CD4-positive, alpha-beta T cell (primary cell): Measurements from ENCODE around the gene NRIP1. TPM values are rescaled to one million over a fixed set of nuclear protein-coding genes. Genes with fewer than 3 reads are reported as not detected.
"Not testable (repeated sequence)": the region's sequence is repeated elsewhere in the genome, so short reads cannot be mapped to it uniquely, and the experiment has no call there.

Source experiments
- ATAC-seq: fragments of 200-7000 bp; cut with Tn5 transposase; one replicate; pipeline ENCODE4 v1.10.0; 2022; ENCODE audit warnings: mild to moderate bottlenecking; ENCODE audit not compliant: poor library complexity
- CTCF ChIA-PET: fragments of 350-600 bp; sonication (Branson Sonifier 250); formaldehyde crosslinking; loops from one replicate; lab custom pipeline; 2021; ENCODE audit warnings: antibody characterized with exemption, inconsistent platforms; lab: Charles Lee
- POLR2A ChIA-PET: fragments of 350-600 bp; sonication (Branson Sonifier 250); formaldehyde crosslinking; loops from one replicate; lab custom pipeline; 2021; ENCODE audit warnings: antibody characterized with exemption, inconsistent platforms; lab: Charles Lee
- DNase-seq, 14 experiments: peaks; one replicate each; pipeline ENCODE4 v3.0.0-alpha.2; 2013 to 2020; ENCODE audit warnings: mixed read lengths in 2 of 14
- H3K27ac ChIP-seq, 2 donors: one replicate each; pipeline versions ENCODE4 v1.5.1 to v1.7.0; 2013; ENCODE audit warnings: low read length in 2 of 2, low read depth in 1 of 2, mild to moderate bottlenecking in 1 of 2
- H3K27me3 ChIP-seq, 2 experiments: 1 replicate in 1 of 2; 2 replicates in 1 of 2; pipeline versions ENCODE4 v1.6.1 to v1.7.0; 2013; ENCODE audit warnings: low read length in 2 of 2, control low read depth in 1 of 2, mild to moderate bottlenecking in 1 of 2, moderate library complexity in 1 of 2; ENCODE audit not compliant: insufficient read depth in 2 of 2, control insufficient read depth in 1 of 2
- H3K36me3 ChIP-seq: one replicate; pipeline ENCODE4 v1.6.1; 2013; ENCODE audit warnings: low read length, control low read depth; ENCODE audit not compliant: insufficient read depth
- H3K4me1 ChIP-seq: one replicate; pipeline ENCODE4 v1.6.1; 2013; ENCODE audit warnings: low read length, control low read depth; ENCODE audit not compliant: insufficient read depth
- H3K4me3 ChIP-seq: one replicate; pipeline ENCODE4 v1.5.1; 2013; ENCODE audit warnings: mild to moderate bottlenecking, low read length, moderate library complexity
- H3K9me3 ChIP-seq, 2 experiments: 1 replicate in 1 of 2; 2 replicates in 1 of 2; pipeline versions ENCODE4 v1.6.1 to v1.7.0; 2013; ENCODE audit warnings: low read length in 2 of 2, mild to moderate bottlenecking in 2 of 2, control low read depth in 1 of 2, moderate library complexity in 1 of 2; ENCODE audit not compliant: control insufficient read depth in 1 of 2, insufficient read depth in 1 of 2
- H3K27ac Mint-ChIP-seq: one replicate; pipeline ENCODE4 v1.8.0; 2020; ENCODE audit warnings: mixed read lengths
- H3K27me3 Mint-ChIP-seq: one replicate; pipeline ENCODE4 v1.8.0; 2021; ENCODE audit warnings: mixed read lengths
- H3K36me3 Mint-ChIP-seq: one replicate; pipeline ENCODE4 v1.8.0; 2021; ENCODE audit warnings: low read depth, mixed read lengths
- H3K4me1 Mint-ChIP-seq: one replicate; pipeline ENCODE4 v1.8.0; 2021; ENCODE audit warnings: low read depth, mixed read lengths
- H3K4me3 Mint-ChIP-seq: one replicate; pipeline ENCODE4 v1.8.0; 2020; ENCODE audit warnings: mild to moderate bottlenecking, mixed read lengths
- H3K9me3 Mint-ChIP-seq: one replicate; pipeline ENCODE4 v1.8.0; 2020; ENCODE audit warnings: mixed read lengths
- CTCF ChIP-seq: fragments of 200-600 bp; IDR thresholded peaks from one replicate; pipeline ENCODE4 v1.8.0; 2022; ENCODE audit warnings: antibody characterized with exemption, mild to moderate bottlenecking
- intact Hi-C, 2 experiments: fragments of 100-400 bp; cut with DNase I in 1 of 2; cut with micrococcal nuclease in 1 of 2; formaldehyde crosslinking; loops; one replicate each; pipeline versions ENCODE4 v1.15.1 to v1.9.0; 2023 to 2025; cut with DNase I, micrococcal nuclease
- total RNA-seq, 174 experiments: library from RNA in 2 of 174; stranded (reverse) in 2 of 174; gene quantifications; one replicate each; pipeline ENCODE4 v1.2.3 and lab custom pipeline; 2021 to 2026

Gene NRIP1
- total RNA-seq, 2 experiments from 2014 or later = 41.6 to 50.1 TPM

GRCh38 chr21:15031790-15032357, 32.9 kb downstream of the NRIP1 start:
- Histone ChIP-seq H3K36me3 (no peaks in the 10 kb centered on the region), H3K9me3 (no peaks in the 10 kb centered on the region), H3K27ac (no peak overlapping the region), H3K27me3 (no peaks in the 10 kb centered on the region), H3K4me3 (no peak overlapping the region), H3K4me1 (no peaks in the 10 kb centered on the region)
- ATAC-seq (no peak), DNase-seq (no peak)
- TF ChIP-seq CTCF = no peak
- Mint-ChIP-seq H3K27ac (no peak overlapping the region), H3K4me1 (peaks cover 64% of the 10 kb centered on the region), H3K27me3 (no peaks in the 10 kb centered on the region), H3K9me3 (no peaks in the 10 kb centered on the region), H3K36me3 (peaks cover 9% of the 10 kb centered on the region), H3K4me3 (no peak overlapping the region)
- intact Hi-C loops = no loop called here
- ChIA-PET POLR2A (no interaction called here), CTCF (no interaction called here)

GRCh38 chr21:15031362-15031761, 33.4 kb downstream of the NRIP1 start:
- H3K4me3 ChIP-seq, H3K36me3 ChIP-seq, H3K4me1 ChIP-seq, intact Hi-C loops, H3K27ac Mint-ChIP-seq, POLR2A ChIA-PET, DNase-seq, H3K27ac ChIP-seq, H3K27me3 Mint-ChIP-seq, H3K9me3 ChIP-seq, H3K4me3 Mint-ChIP-seq, H3K27me3 ChIP-seq, H3K9me3 Mint-ChIP-seq, H3K36me3 Mint-ChIP-seq, ATAC-seq, CTCF ChIA-PET: not testable (repeated sequence)
- H3K4me1 Mint-ChIP-seq = peaks cover 67% of the 10 kb centered on the region

- H3K4me3 Mint-ChIP-seq, H3K9me3 ChIP-seq, H3K27me3 Mint-ChIP-seq, H3K36me3 ChIP-seq, CTCF ChIA-PET, DNase-seq, H3K36me3 Mint-ChIP-seq, H3K27me3 ChIP-seq, H3K9me3 Mint-ChIP-seq, intact Hi-C loops, H3K27ac ChIP-seq, POLR2A ChIA-PET, ATAC-seq, H3K4me1 ChIP-seq, H3K4me3 ChIP-seq, H3K27ac Mint-ChIP-seq: not testable (repeated sequence)
- peaks cover 64% of the 10 kb centered on the region for H3K4me1 Mint-ChIP-seq
Measured at GRCh38 chr21:15030861-15031260, 33.9 kb downstream of the NRIP1 start.

DNA sequence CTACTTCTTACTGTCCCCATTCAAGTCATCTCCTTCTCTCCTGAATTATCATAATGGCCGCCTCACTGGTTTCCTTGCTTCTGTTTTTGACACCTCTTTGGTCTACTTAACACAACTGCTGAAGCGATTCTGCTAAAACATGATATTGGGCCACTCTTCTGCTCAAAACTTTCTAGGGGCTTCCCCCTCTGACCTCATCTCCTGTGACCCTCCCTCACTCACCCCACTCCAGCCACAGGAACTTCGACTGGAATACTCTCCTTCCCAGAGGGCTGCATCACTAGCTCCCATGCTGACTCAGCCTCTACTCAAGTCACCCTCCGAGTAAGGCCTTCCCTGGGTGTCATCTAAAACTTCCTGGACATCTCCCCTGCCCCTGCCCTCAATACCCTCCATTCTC, 35.7 kb downstream of the NRIP1 start:
- CTCF ChIA-PET = no interaction called here
- Mint-ChIP-seq H3K27me3 (no peaks in the 10 kb centered on the region), H3K9me3 (no peaks in the 10 kb centered on the region), H3K4me3 (no peak overlapping the region), H3K27ac (no peak overlapping the region), H3K36me3 (peaks cover 13% of the 10 kb centered on the region), H3K4me1 (peaks cover 56% of the 10 kb centered on the region)
- ATAC-seq = no peak
- H3K36me3 ChIP-seq = no peaks in the 10 kb centered on the region
- POLR2A ChIA-PET = no interaction called here
- H3K9me3 ChIP-seq = no peaks in the 10 kb centered on the region
- H3K4me1 ChIP-seq = no peaks in the 10 kb centered on the region
- no peaks in the 10 kb centered on the region for H3K27me3 ChIP-seq
- peak in 1 of 14 experiments; percentile 31 for DNase-seq
- TF ChIP-seq CTCF = no peak
- no peak overlapping the region for H3K4me3 ChIP-seq
- no peak overlapping the region for H3K27ac ChIP-seq
- intact Hi-C loops = no loop called here
